HepG2 (cell line): ENCODE results near the gene NOX3. TPM values are rescaled to one million over a fixed set of nuclear protein-coding genes. Genes with fewer than 3 reads are reported as not detected.
A peak's percentile ranks its signal among the peaks of the same experiment; 100 is the strongest.

Experiments
- ATAC-seq: fragments of 200-7000 bp; cut with Tn5 transposase; 3 replicates; pipeline ENCODE4 v1.9.1; 2020; ENCODE audit warnings: mild to moderate bottlenecking, moderate library complexity
- BruUV-seq: library from RNA; stranded (reverse); fragments of 400-500 nt; replicated peaks from 2 replicates; lab custom pipeline; 2021; lab: Mats Ljungman, UMichigan
- CTCF ChIA-PET: fragments of 300-600 bp; formaldehyde crosslinking; extraction: SDS; loops from one replicate; lab custom pipeline; 2021; ENCODE audit warnings: low total read pairs, inconsistent platforms, low intra/inter-chr PET ratio; lab: Yijun Ruan, JAX
- POLR2A ChIA-PET: fragments of 350-600 bp; sonication (Branson Sonifier 250); formaldehyde crosslinking; loops from one replicate; lab custom pipeline; 2020; ENCODE audit warnings: antibody characterized with exemption, inconsistent platforms; lab: Yijun Ruan, JAX
- DNase-seq: peaks from one replicate; pipeline ENCODE4 v3.0.0-alpha.2; 2015; ENCODE audit warnings: low spot score
- FAIRE-seq: peaks from 3 replicates; lab custom pipeline; 2011; peaks lifted over from hg19 to GRCh38; lab: Jason Lieb, UNC
- H2AFZ ChIP-seq: one replicate; pipeline ENCODE4 v1.6.1; 2011; ENCODE audit warnings: low read length, inconsistent platforms
- H3K27ac ChIP-seq: fragments of 300-600 bp; 3 replicates; pipeline ENCODE4 v1.8.0; 2011; ENCODE audit warnings: mixed run types, mild to moderate bottlenecking, mixed read lengths, low read length, inconsistent platforms; ENCODE audit not compliant: insufficient read depth; ENCODE audit errors: extremely low read length
- H3K27me3 ChIP-seq, 2 experiments: fragments of 200-600 bp in 1 of 2; 2 replicates in 1 of 2; 3 replicates in 1 of 2; pipeline versions ENCODE4 v1.6.0 to v1.8.0; 2011; ENCODE audit warnings: low read length in 2 of 2, mild to moderate bottlenecking in 2 of 2, moderate library complexity in 2 of 2, inconsistent platforms in 1 of 2; ENCODE audit not compliant: insufficient read depth in 2 of 2, control insufficient read depth in 1 of 2
- H3K36me3 ChIP-seq, 2 experiments: fragments of 200-600 bp in 1 of 2; replicated peaks in 1 of 2; 2 replicates in 1 of 2; 3 replicates in 1 of 2; pipeline versions ENCODE4 v1.5.1 to v1.8.0; 2011; ENCODE audit warnings: low read length in 2 of 2, inconsistent platforms in 1 of 2; ENCODE audit not compliant: insufficient read depth in 2 of 2, control insufficient read depth in 1 of 2
- H3K4me1 ChIP-seq: 2 replicates; pipeline ENCODE4 v1.5.1; 2012; ENCODE audit warnings: low read length, inconsistent platforms; ENCODE audit not compliant: insufficient read depth
- H3K4me2 ChIP-seq: 2 replicates; pipeline ENCODE4 v1.6.0; 2011; ENCODE audit warnings: low read depth, low read length, inconsistent platforms
- H3K4me3 ChIP-seq, 3 experiments: fragments of 200-600 bp in 1 of 3; sonication (generic), shearing (Covaris generic) in 1 of 3; replicated peaks in 1 of 3; 2 replicates each; pipeline ENCODE4 v1.5.1; 2011 to 2016; ENCODE audit warnings: low read length in 3 of 3, inconsistent platforms in 2 of 3, low read depth in 2 of 3, mild to moderate bottlenecking in 2 of 3, control low read depth in 1 of 3, mixed read lengths in 1 of 3; ENCODE audit not compliant: insufficient read depth in 1 of 3
- H3K79me2 ChIP-seq: one replicate; pipeline ENCODE4 v1.6.1; 2011; ENCODE audit warnings: low read length, inconsistent platforms; ENCODE audit not compliant: insufficient read depth
- H3K9ac ChIP-seq: 2 replicates; pipeline ENCODE4 v1.6.0; 2011; ENCODE audit warnings: mild to moderate bottlenecking, low read depth, low read length, inconsistent platforms; ENCODE audit not compliant: insufficient read depth
- H3K9me3 ChIP-seq: 2 replicates; pipeline ENCODE4 v1.5.1; 2012; ENCODE audit warnings: mild to moderate bottlenecking, low read length
- H4K20me1 ChIP-seq: 2 replicates; pipeline ENCODE4 v1.6.0; 2011; ENCODE audit warnings: inconsistent platforms, mild to moderate bottlenecking, low read length, moderate library complexity; ENCODE audit not compliant: insufficient read depth
- KLF9 ChIP-seq: IDR thresholded peaks from 2 replicates; pipeline ENCODE4 v1.6.1; 2016; ENCODE audit warnings: low read depth
- KMT2A ChIP-seq: sonication (generic); formaldehyde crosslinking; IDR thresholded peaks from 2 replicates; pipeline ENCODE4 v1.4.0; 2020; ENCODE audit warnings: missing genetic modification reagents
- NAIF1 ChIP-seq: sonication (generic); formaldehyde crosslinking; IDR thresholded peaks from 2 replicates; pipeline ENCODE4 v1.5.0; 2020; ENCODE audit warnings: mild to moderate bottlenecking, missing genetic modification reagents, borderline replicate concordance
- NFE2L1 ChIP-seq: sonication (generic); formaldehyde crosslinking; IDR thresholded peaks from 2 replicates; pipeline ENCODE4 v1.4.0; 2020; ENCODE audit warnings: missing genetic modification reagents, mild to moderate bottlenecking, borderline replicate concordance
- NFYC ChIP-seq: IDR thresholded peaks from 2 replicates; pipeline ENCODE4 v1.6.1; 2016; ENCODE audit warnings: missing genetic modification reagents, missing compliant biosample characterization
- SAP130 ChIP-seq: IDR thresholded peaks from 2 replicates; pipeline ENCODE4 v1.6.1; 2016; ENCODE audit warnings: low read depth
- TAF1 ChIP-seq: sonication (generic); formaldehyde crosslinking; IDR thresholded peaks from 2 replicates; pipeline ENCODE4 v1.4.0; 2020; ENCODE audit warnings: missing genetic modification reagents
- ZBTB7B ChIP-seq: sonication (generic); formaldehyde crosslinking; IDR thresholded peaks from 2 replicates; pipeline ENCODE4 v1.4.0; 2020; ENCODE audit warnings: missing genetic modification reagents
- ZFP90 ChIP-seq: sonication (generic); formaldehyde crosslinking; IDR thresholded peaks from 2 replicates; pipeline ENCODE4 v1.8.0; 2022; ENCODE audit warnings: missing genetic modification reagents, mild to moderate bottlenecking, inconsistent platforms, borderline replicate concordance
- ZNF30 ChIP-seq: sonication (generic); formaldehyde crosslinking; IDR thresholded peaks from 2 replicates; pipeline ENCODE4 v1.5.0; 2020; ENCODE audit warnings: mild to moderate bottlenecking, missing genetic modification reagents
- WGBS: methylation state at CpG from one replicate; pipeline ENCODE4 v1.1.6; 2017; ENCODE audit warnings: low lambda C conversion rate; 5-methylcytosine and 5-hydroxymethylcytosine counted together
- in situ Hi-C: cut with HindIII; loops from 2 replicates; pipeline ENCODE4 v1.10.0; 2017; ENCODE audit warnings: low pct_unique_long_range_greater_than_20kb; ENCODE audit not compliant: extremely low pct_ligation_motif_present
- intact Hi-C: fragments of 100-400 bp; cut with micrococcal nuclease; formaldehyde crosslinking; loops from one replicate; pipeline ENCODE4 v1.10.0; 2022; ENCODE audit not compliant: unreplicated experiment
- polyA plus RNA-seq, 8 experiments: library from polyadenylated mRNA; depleted of rRNA in 3 of 8; stranded (reverse) in 7 of 8; unstranded in 1 of 8; fragments of >200 nt; fragmentation: Illumina TruSeq in 4 of 8; extraction: Trizol in 4 of 8; gene quantifications; 2 replicates each; pipeline versions ENCODE4 v1.2.1 to v1.2.3, GENCODE V29; 2011 to 2016; ENCODE audit warnings: low read depth in 4 of 8, missing spikeins in 1 of 8, mixed read lengths in 1 of 8; ENCODE audit not compliant: insufficient read depth in 1 of 8
- total RNA-seq, 5 experiments: library from RNA; depleted of rRNA; stranded (reverse); fragments of >200 nt; fragmentation: Illumina TruSeq; extraction: Trizol; gene quantifications; 2 replicates each; pipeline ENCODE4 v1.2.3, GENCODE V29; 2016; ENCODE audit warnings: low read depth in 1 of 5
- TF ChIP-seq, protein P1 (sequence below): sonication (generic); formaldehyde crosslinking; IDR thresholded peaks from 2 replicates; pipeline ENCODE4 v1.4.0; 2020; ENCODE audit warnings: mild to moderate bottlenecking, missing genetic modification reagents
- TF ChIP-seq, protein P2 (sequence below): sonication (generic); formaldehyde crosslinking; IDR thresholded peaks from 2 replicates; pipeline ENCODE4 v1.5.0; 2020; ENCODE audit warnings: mild to moderate bottlenecking, missing genetic modification reagents
- TF ChIP-seq, protein P3 (sequence below): sonication (generic); formaldehyde crosslinking; IDR thresholded peaks from 2 replicates; pipeline ENCODE4 v1.4.0; 2020; ENCODE audit warnings: missing genetic modification reagents, borderline replicate concordance

NOX3 gene
- total and polyA plus RNA-seq, 2 of the 13 experiments (the other 11 are each of a cell fraction or from before 2014, with no cell fraction given): 0.09 to 0.18 TPM

DNA sequence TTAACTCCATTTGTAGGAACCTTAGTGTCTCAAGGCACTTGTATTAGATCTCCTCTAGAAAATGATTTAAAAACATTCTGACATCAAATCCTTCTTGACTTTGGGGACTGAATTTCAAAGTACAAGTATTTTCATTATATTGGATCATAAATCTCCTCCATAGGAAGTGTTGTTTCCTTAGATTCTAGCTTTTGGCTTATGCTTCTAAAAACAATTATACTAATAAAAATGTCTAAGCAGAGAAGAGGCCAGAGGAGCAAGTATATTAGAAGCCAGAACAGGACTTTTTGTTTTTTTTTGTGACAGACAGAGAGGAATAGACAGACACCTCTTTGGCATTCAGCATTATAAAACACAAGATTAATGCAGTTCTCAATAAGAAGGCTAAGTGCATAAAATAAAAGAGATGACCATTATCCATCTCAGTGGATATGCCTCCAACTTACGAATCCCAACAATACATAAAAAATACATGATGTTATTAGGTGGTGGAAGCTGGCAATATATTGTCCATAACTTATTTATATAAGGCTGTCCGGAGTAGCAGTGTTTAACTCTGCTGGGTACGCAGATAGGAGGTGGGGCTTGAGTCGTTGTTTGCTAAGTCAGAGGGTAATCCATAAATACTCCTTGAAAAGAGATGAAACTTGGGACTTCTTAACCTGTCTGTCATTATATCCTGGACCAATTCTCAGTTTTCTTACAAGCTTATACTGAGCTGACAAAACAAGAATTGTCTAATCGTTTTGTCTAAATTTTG lies 31.9 kb upstream of the NOX3 start (continued):
- TF ChIP-seq, protein P1, sequence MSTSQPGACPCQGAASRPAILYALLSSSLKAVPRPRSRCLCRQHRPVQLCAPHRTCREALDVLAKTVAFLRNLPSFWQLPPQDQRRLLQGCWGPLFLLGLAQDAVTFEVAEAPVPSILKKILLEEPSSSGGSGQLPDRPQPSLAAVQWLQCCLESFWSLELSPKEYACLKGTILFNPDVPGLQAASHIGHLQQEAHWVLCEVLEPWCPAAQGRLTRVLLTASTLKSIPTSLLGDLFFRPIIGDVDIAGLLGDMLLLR: no peak
- no peak for TF ChIP-seq ZNF30 (CRISPR knock-in tag)
- 0 out of 2 replicates have a peak, but pooled peaks have one; percentile 16 for TF ChIP-seq SAP130 (CRISPR knock-in tag)
- TF ChIP-seq, protein P2, sequence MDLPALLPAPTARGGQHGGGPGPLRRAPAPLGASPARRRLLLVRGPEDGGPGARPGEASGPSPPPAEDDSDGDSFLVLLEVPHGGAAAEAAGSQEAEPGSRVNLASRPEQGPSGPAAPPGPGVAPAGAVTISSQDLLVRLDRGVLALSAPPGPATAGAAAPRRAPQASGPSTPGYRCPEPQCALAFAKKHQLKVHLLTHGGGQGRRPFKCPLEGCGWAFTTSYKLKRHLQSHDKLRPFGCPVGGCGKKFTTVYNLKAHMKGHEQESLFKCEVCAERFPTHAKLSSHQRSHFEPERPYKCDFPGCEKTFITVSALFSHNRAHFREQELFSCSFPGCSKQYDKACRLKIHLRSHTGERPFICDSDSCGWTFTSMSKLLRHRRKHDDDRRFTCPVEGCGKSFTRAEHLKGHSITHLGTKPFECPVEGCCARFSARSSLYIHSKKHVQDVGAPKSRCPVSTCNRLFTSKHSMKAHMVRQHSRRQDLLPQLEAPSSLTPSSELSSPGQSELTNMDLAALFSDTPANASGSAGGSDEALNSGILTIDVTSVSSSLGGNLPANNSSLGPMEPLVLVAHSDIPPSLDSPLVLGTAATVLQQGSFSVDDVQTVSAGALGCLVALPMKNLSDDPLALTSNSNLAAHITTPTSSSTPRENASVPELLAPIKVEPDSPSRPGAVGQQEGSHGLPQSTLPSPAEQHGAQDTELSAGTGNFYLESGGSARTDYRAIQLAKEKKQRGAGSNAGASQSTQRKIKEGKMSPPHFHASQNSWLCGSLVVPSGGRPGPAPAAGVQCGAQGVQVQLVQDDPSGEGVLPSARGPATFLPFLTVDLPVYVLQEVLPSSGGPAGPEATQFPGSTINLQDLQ (CRISPR knock-in tag): no peak

DNA sequence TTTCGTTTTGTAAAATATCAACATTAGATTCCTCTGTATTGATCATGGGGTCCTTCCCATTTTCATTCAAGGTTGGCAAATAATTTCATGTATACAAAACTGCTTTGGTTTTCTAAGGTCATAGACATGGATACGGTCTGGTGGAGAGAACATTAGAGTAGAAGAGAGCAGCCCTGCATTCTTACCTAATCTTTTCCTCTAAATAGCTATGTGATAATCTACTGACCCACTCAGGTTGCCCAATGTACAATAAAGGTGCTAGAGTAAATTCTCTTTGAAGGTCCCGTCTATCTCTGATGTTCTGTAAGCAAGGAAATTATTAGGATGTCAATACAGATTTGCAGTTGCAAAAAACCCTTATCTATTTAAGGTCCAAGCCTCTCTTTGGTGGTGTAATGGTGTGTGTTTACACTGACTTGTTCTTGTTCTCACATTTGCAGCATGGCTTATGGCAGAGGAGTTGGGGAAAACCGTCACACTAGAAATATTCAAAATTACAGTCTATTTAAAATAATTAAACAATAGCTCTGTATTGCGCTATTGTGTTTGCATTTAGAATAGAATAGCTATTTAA lies 31.2 kb upstream of the NOX3 start:
- Histone ChIP-seq H3K27ac (peak overlapping the region; percentile 84), H3K36me3 (no peaks in the 10 kb centered on the region), H3K27me3 (no peaks in the 10 kb centered on the region), H3K4me2 (peak overlapping the region; percentile 47), H3K4me1 (peaks cover 88% of the 10 kb centered on the region), H4K20me1 (no peaks in the 10 kb centered on the region), H3K9ac (peak overlapping the region; percentile 57), H3K4me3 (peak overlapping the region in 1 of 3 experiments; percentile 8; a peak in 1 of 6 replicates), H2AFZ (no peak overlapping the region), H3K79me2 (no peaks in the 10 kb centered on the region), H3K9me3 (0 out of 2 replicates have a peak, but pooled peaks cover 14% of the 10 kb centered on the region)
- ChIA-PET CTCF (interaction anchor here (0.8 to 1.4 kb wide), 3 partner anchors 9 to 160 kb away, joined by 3 to 5 read pairs (median 4); no protein-coding TSS in a partner anchor), POLR2A (interaction anchor here (0.7 to 3.7 kb wide), 19 partner anchors 9 to 173 kb away, joined by 3 to 107 read pairs (median 4); partner anchors contain the start of genes NOX3 and TFB1M)
- peak; percentile 98 for ATAC-seq
- FAIRE-seq: peak; percentile 65
- 5% methylated on average over 5 of the region's 5 CpGs for WGBS
- in situ Hi-C loops (loop anchor here (5.0 kb wide), 1 partner anchor 40 kb away; no protein-coding TSS in a partner anchor), intact Hi-C loops (loop anchor here (1.0 to 2.0 kb wide), 4 partner anchors 42 to 159 kb away; no protein-coding TSS in a partner anchor)
- no TSS peak for BruUV-seq
- DNase-seq: peak; percentile 100
- peak; percentile 94 for TF ChIP-seq ZBTB7B
- peak; percentile 55 for TF ChIP-seq NAIF1
- no peak for TF ChIP-seq KMT2A (CRISPR knock-in tag)
- TF ChIP-seq KLF9 (CRISPR knock-in tag): no peak; the same call in 1 of the 2 replicates
- peak; percentile 53; the same call in 1 of the 2 replicates for TF ChIP-seq TAF1 (CRISPR knock-in tag)
- TF ChIP-seq NFYC (CRISPR knock-in tag): peak; percentile 47
- TF ChIP-seq, protein P3, sequence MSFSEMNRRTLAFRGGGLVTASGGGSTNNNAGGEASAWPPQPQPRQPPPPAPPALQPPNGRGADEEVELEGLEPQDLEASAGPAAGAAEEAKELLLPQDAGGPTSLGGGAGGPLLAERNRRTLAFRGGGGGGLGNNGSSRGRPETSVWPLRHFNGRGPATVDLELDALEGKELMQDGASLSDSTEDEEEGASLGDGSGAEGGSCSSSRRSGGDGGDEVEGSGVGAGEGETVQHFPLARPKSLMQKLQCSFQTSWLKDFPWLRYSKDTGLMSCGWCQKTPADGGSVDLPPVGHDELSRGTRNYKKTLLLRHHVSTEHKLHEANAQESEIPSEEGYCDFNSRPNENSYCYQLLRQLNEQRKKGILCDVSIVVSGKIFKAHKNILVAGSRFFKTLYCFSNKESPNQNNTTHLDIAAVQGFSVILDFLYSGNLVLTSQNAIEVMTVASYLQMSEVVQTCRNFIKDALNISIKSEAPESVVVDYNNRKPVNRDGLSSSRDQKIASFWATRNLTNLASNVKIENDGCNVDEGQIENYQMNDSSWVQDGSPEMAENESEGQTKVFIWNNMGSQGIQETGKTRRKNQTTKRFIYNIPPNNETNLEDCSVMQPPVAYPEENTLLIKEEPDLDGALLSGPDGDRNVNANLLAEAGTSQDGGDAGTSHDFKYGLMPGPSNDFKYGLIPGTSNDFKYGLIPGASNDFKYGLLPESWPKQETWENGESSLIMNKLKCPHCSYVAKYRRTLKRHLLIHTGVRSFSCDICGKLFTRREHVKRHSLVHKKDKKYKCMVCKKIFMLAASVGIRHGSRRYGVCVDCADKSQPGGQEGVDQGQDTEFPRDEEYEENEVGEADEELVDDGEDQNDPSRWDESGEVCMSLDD (CRISPR knock-in tag): 0 out of 2 replicates have a peak, but pooled peaks have one; percentile 58
- TF ChIP-seq ZFP90 (CRISPR knock-in tag): peak; percentile 85; the same call in 1 of the 2 replicates
- no peak for TF ChIP-seq NFE2L1 (CRISPR knock-in tag)
